Measurements from ENCODE around the gene ELAC2.
"Not testable (repeated sequence)": the region's sequence is repeated elsewhere in the genome, so short reads cannot be mapped to it uniquely, and the experiment has no call there.

Gene ELAC2

GRCh38 chr17:12990041-12990808 lies 27.6 kb downstream of the ELAC2 start:
- DNase-seq (ENCODE audit: low read depth in 3 of 3) = no peak

- no peak for DNase-seq (ENCODE audit: low read depth in 3 of 3)
Measured at GRCh38 chr17:12987120-12987519, 30.7 kb downstream of the ELAC2 start.

- no peak for DNase-seq (ENCODE audit: low read depth in 3 of 3)
Measured at GRCh38 chr17:12985431-12986293, 32.2 kb downstream of the ELAC2 start.

GRCh38 chr17:12983991-12984884 lies 33.6 kb downstream of the ELAC2 start:
- DNase-seq (ENCODE audit: low read depth in 3 of 3) = no peak

- DNase-seq (ENCODE audit: low read depth in 3 of 3) = no peak
Measured at GRCh38 chr17:12982224-12982623, 35.6 kb downstream of the ELAC2 start.

- DNase-seq (ENCODE audit: low read depth in 3 of 3) = no peak
Measured at GRCh38 chr17:12979826-12980500, 37.9 kb downstream of the ELAC2 start.

GRCh38 chr17:12979246-12979645 lies 38.6 kb downstream of the ELAC2 start:
- DNase-seq (ENCODE audit: low read depth in 3 of 3) = no peak

- DNase-seq (ENCODE audit: low read depth in 3 of 3) = not testable (repeated sequence)
Measured at GRCh38 chr17:12978787-12979186, 39.0 kb downstream of the ELAC2 start.

GRCh38 chr17:12977008-12977751 lies 40.6 kb downstream of the ELAC2 start:
- no peak for DNase-seq (ENCODE audit: low read depth in 3 of 3)

GRCh38 chr17:12974005-12974531 lies 43.8 kb downstream of the ELAC2 start:
- no peak for DNase-seq (ENCODE audit: low read depth in 3 of 3)

- no peak for DNase-seq (ENCODE audit: low read depth in 3 of 3)
Measured at GRCh38 chr17:12973496-12974004, 44.3 kb downstream of the ELAC2 start.

- DNase-seq (ENCODE audit: low read depth in 3 of 3) = no peak
Measured at GRCh38 chr17:12967962-12968361, 49.9 kb downstream of the ELAC2 start.

- DNase-seq (ENCODE audit: low read depth in 3 of 3) = no peak
Measured at GRCh38 chr17:12966413-12966812, 51.4 kb downstream of the ELAC2 start.

GRCh38 chr17:12965988-12966387 lies 51.8 kb downstream of the ELAC2 start:
- no peak for DNase-seq (ENCODE audit: low read depth in 3 of 3)

GRCh38 chr17:12964840-12965239 lies 53.0 kb downstream of the ELAC2 start:
- DNase-seq (ENCODE audit: low read depth in 3 of 3) = no peak

- DNase-seq (ENCODE audit: low read depth in 3 of 3) = no peak
Measured at GRCh38 chr17:12964162-12964561, 53.7 kb downstream of the ELAC2 start.

GRCh38 chr17:12963505-12963904 lies 54.3 kb downstream of the ELAC2 start:
- DNase-seq (ENCODE audit: low read depth in 3 of 3) = no peak

GRCh38 chr17:12961655-12962054 lies 56.2 kb downstream of the ELAC2 start:
- DNase-seq (ENCODE audit: low read depth in 3 of 3) = no peak

- no peak for DNase-seq (ENCODE audit: low read depth in 3 of 3)
Measured at GRCh38 chr17:12959441-12959840, 58.4 kb downstream of the ELAC2 start.

GRCh38 chr17:12958786-12959185 lies 59.0 kb downstream of the ELAC2 start:
- no peak for DNase-seq (ENCODE audit: low read depth in 3 of 3)
